Muscle of arm (tissue), 12 donors: Measurements from ENCODE around the gene MICU1. TPM values are rescaled to one million over a fixed set of nuclear protein-coding genes. Genes with fewer than 3 reads are reported as not detected.
A peak's percentile ranks its signal among the peaks of the same experiment; 100 is the strongest.

Experiments
- DNase-seq: peaks from one replicate; pipeline ENCODE4 v3.0.0-alpha.2; 2013
- polyA plus RNA-seq, 12 donors: library from polyadenylated mRNA; unstranded; fragments of 120-200 nt; gene quantifications; one replicate each; pipeline ENCODE4 v1.2.1, GENCODE V29; 2013; ENCODE audit not compliant: insufficient read length in 12 of 12

Gene MICU1
- polyA plus RNA-seq, 12 donors = 61.3 to 145 (median 102) TPM; not detected in 1

- DNase-seq = no peak
These were observed 16.4 kb upstream of the MICU1 start for GRCh38 chr10:72642318-72642717.

- no peak for DNase-seq
These were observed 13.6 kb upstream of the MICU1 start for GRCh38 chr10:72639441-72639873.

- DNase-seq = no peak
These were observed 12.9 kb upstream of the MICU1 start for GRCh38 chr10:72638586-72639440.

GRCh38 chr10:72637398-72637857 lies 11.5 kb upstream of the MICU1 start:
- peak; percentile 16 for DNase-seq

- no peak for DNase-seq
These were observed 4.3 kb upstream of the MICU1 start for GRCh38 chr10:72630144-72630543.

- no peak for DNase-seq
These were observed 520 bp upstream of the MICU1 start for GRCh38 chr10:72626444-72626754.

- no peak for DNase-seq
These were observed 637 bp downstream of the MICU1 start for GRCh38 chr10:72625276-72625607.

GRCh38 chr10:72622271-72622670 lies 3.6 kb downstream of the MICU1 start:
- DNase-seq = no peak

GRCh38 chr10:72616716-72617115 lies 9.2 kb downstream of the MICU1 start:
- DNase-seq = peak; percentile 76

- no peak for DNase-seq
These were observed 9.9 kb downstream of the MICU1 start for GRCh38 chr10:72615970-72616369.

- no peak for DNase-seq
These were observed 13.6 kb downstream of the MICU1 start for GRCh38 chr10:72612203-72612826.

- no peak for DNase-seq
These were observed 14.1 kb downstream of the MICU1 start for GRCh38 chr10:72611783-72612182.

GRCh38 chr10:72610466-72610865 lies 15.4 kb downstream of the MICU1 start:
- no peak for DNase-seq

- no peak for DNase-seq
These were observed 20.8 kb downstream of the MICU1 start for GRCh38 chr10:72605122-72605521.

GRCh38 chr10:72601144-72601543 lies 24.7 kb downstream of the MICU1 start:
- no peak for DNase-seq

- no peak for DNase-seq
These were observed 26.8 kb downstream of the MICU1 start for GRCh38 chr10:72598769-72599701.

- DNase-seq = no peak
These were observed 28.0 kb downstream of the MICU1 start for GRCh38 chr10:72597897-72598296.

- DNase-seq = no peak
These were observed 30.4 kb downstream of the MICU1 start for GRCh38 chr10:72595436-72595835.

- DNase-seq = no peak
These were observed 31.9 kb downstream of the MICU1 start for GRCh38 chr10:72593963-72594362.

GRCh38 chr10:72588266-72588665 lies 37.6 kb downstream of the MICU1 start:
- no peak for DNase-seq

GRCh38 chr10:72587568-72587967 lies 38.3 kb downstream of the MICU1 start:
- DNase-seq = no peak

GRCh38 chr10:72574636-72575035 lies 51.2 kb downstream of the MICU1 start:
- DNase-seq = no peak
